Ovary (tissue), 3 donors: ENCODE results near the gene GALE.

Source experiments
- EP300 ChIP-seq: sonication (generic); formaldehyde crosslinking; IDR thresholded peaks from one replicate; pipeline ENCODE4 v1.6.1; 2017; ENCODE audit warnings: antibody characterized with exemption
- POLR2A ChIP-seq: fragments of 450-650 bp; IDR thresholded peaks from one replicate; pipeline ENCODE4 v1.6.1; 2017; ENCODE audit warnings: antibody characterized with exemption, mild to moderate bottlenecking, moderate library complexity
- TF ChIP-seq, protein P1 (sequence below), 3 donors: fragments of 450-650 bp in 2 of 3; fragments of 200-600 bp in 1 of 3; IDR thresholded peaks; one replicate each; pipeline versions ENCODE4 v1.5.1 to v1.8.0; 2016 to 2022; ENCODE audit warnings: antibody characterized with exemption in 3 of 3, mild to moderate bottlenecking in 1 of 3
- donor health status: DM: no; HTN: no; CAD: no.

DNA sequence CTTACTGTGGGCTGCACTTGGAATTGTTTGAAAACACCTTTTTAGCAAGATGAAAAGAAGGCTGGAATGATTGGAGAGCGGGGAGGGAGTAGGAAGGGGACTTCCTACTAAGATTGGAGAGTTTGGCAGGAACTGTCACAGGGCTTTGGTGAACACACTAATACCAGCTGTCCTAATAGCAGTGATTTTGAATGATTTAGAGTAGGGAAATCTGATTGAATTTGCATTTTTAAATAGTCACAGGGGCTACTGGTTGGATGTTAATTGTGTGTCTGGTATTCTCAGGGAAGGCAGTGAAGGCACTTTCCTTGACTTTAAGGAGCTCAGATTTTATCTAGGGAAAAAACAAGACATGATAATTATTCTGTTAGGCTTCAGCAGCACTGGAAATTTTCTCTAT is 27.2 kb upstream of the GALE start:
- TF ChIP-seq POLR2A (no peak), EP300 (no peak)
- TF ChIP-seq, protein P1, sequence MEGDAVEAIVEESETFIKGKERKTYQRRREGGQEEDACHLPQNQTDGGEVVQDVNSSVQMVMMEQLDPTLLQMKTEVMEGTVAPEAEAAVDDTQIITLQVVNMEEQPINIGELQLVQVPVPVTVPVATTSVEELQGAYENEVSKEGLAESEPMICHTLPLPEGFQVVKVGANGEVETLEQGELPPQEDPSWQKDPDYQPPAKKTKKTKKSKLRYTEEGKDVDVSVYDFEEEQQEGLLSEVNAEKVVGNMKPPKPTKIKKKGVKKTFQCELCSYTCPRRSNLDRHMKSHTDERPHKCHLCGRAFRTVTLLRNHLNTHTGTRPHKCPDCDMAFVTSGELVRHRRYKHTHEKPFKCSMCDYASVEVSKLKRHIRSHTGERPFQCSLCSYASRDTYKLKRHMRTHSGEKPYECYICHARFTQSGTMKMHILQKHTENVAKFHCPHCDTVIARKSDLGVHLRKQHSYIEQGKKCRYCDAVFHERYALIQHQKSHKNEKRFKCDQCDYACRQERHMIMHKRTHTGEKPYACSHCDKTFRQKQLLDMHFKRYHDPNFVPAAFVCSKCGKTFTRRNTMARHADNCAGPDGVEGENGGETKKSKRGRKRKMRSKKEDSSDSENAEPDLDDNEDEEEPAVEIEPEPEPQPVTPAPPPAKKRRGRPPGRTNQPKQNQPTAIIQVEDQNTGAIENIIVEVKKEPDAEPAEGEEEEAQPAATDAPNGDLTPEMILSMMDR (IDR thresholded peaks at IDR 0.05): no peak
